IMR-90 (cell line): ENCODE measurements around the gene KRTAP5-5. TPM values are rescaled to one million over a fixed set of nuclear protein-coding genes. Genes with fewer than 3 reads are reported as not detected.

ENCODE experiments used
- ATAC-seq: fragments of 200-7000 bp; cut with Tn5 transposase; 2 replicates; pipeline ENCODE4 v1.9.1; 2020; ENCODE audit warnings: low read depth, mild to moderate bottlenecking, moderate library complexity
- BruUV-seq: library from RNA; stranded (reverse); fragments of 400-500 nt; replicated peaks from 2 replicates; lab custom pipeline; 2021; lab: Mats Ljungman, UMichigan
- CTCF ChIA-PET: fragments of 300-600 bp; formaldehyde crosslinking; extraction: SDS; loops from one replicate; lab custom pipeline; 2021; ENCODE audit warnings: antibody characterized with exemption; lab: Yijun Ruan, JAX
- POLR2A ChIA-PET: fragments of 300-600 bp; sonication (Branson Sonifier 250); formaldehyde crosslinking; loops from one replicate; lab custom pipeline; 2022; ENCODE audit warnings: antibody characterized with exemption; ENCODE audit not compliant: unreplicated experiment; lab: Charles Lee
- DNase-seq: peaks from one replicate; pipeline ENCODE4 v3.0.0; 2013
- H2AFZ ChIP-seq: replicated peaks from 2 replicates; pipeline ENCODE3; 2013; ENCODE audit warnings: low read length, mild to moderate bottlenecking; ENCODE audit not compliant: poor library complexity
- H2AK5ac ChIP-seq: 2 replicates; pipeline ENCODE4 v1.6.1; 2013; ENCODE audit warnings: low read depth, low read length, inconsistent platforms
- H2AK9ac ChIP-seq: replicated peaks from 2 replicates; pipeline ENCODE3; 2013; ENCODE audit warnings: mild to moderate bottlenecking, low read depth, low read length, moderate library complexity; ENCODE audit not compliant: poor library complexity
- H2BK120ac ChIP-seq: 2 replicates; pipeline ENCODE4 v1.6.1; 2013; ENCODE audit warnings: low read depth, low read length, inconsistent platforms
- H2BK15ac ChIP-seq: 3 replicates; pipeline ENCODE4 v1.6.1; 2013; ENCODE audit warnings: low read depth, low read length, inconsistent platforms
- H2BK20ac ChIP-seq: 2 replicates; pipeline ENCODE4 v1.6.1; 2013; ENCODE audit warnings: low read depth, mild to moderate bottlenecking, inconsistent platforms, low read length, moderate library complexity
- H2BK5ac ChIP-seq: 2 replicates; pipeline ENCODE4 v1.6.1; 2013; ENCODE audit warnings: mild to moderate bottlenecking, low read depth, low read length, inconsistent platforms; ENCODE audit not compliant: poor library complexity, severe bottlenecking
- H3K14ac ChIP-seq: replicated peaks from 2 replicates; pipeline ENCODE4 v1.6.1; 2013; ENCODE audit warnings: low read depth, low read length, inconsistent platforms
- H3K18ac ChIP-seq: 2 replicates; pipeline ENCODE4 v1.6.1; 2013; ENCODE audit warnings: low read depth, low read length, control low read depth
- H3K23ac ChIP-seq: 2 replicates; pipeline ENCODE4 v1.6.1; 2013; ENCODE audit warnings: low read depth, low read length, inconsistent platforms
- H3K27ac ChIP-seq: 2 replicates; pipeline ENCODE4 v1.5.1; 2013; ENCODE audit warnings: mild to moderate bottlenecking, control low read depth, low read length; ENCODE audit not compliant: insufficient read depth
- H3K27me3 ChIP-seq: 2 replicates; pipeline ENCODE4 v1.6.1; 2013; ENCODE audit warnings: low read length; ENCODE audit not compliant: control insufficient read depth, insufficient read depth
- H3K36me3 ChIP-seq: 2 replicates; pipeline ENCODE4 v1.6.1; 2013; ENCODE audit warnings: low read length, mixed read lengths; ENCODE audit not compliant: control insufficient read depth, insufficient read depth
- H3K4ac ChIP-seq: 2 replicates; pipeline ENCODE4 v1.6.1; 2013; ENCODE audit warnings: low read depth, low read length, inconsistent platforms
- H3K4me1 ChIP-seq: 2 replicates; pipeline ENCODE4 v1.6.1; 2013; ENCODE audit warnings: low read length, mixed read lengths; ENCODE audit not compliant: control insufficient read depth, insufficient read depth
- H3K4me2 ChIP-seq: 2 replicates; pipeline ENCODE4 v1.6.1; 2013; ENCODE audit warnings: low read depth, mild to moderate bottlenecking, control low read depth, low read length, moderate library complexity
- H3K4me3 ChIP-seq: 2 replicates; pipeline ENCODE4 v1.5.1; 2013; ENCODE audit warnings: low read depth, mild to moderate bottlenecking, control low read depth, low read length, moderate library complexity; ENCODE audit not compliant: insufficient read depth
- H3K56ac ChIP-seq: 2 replicates; pipeline ENCODE4 v1.6.1; 2013; ENCODE audit warnings: low read length, inconsistent platforms; ENCODE audit not compliant: insufficient read depth; ENCODE audit errors: extremely low read depth
- H3K79me1 ChIP-seq, 2 experiments: 2 replicates each; pipeline ENCODE4 v1.6.1; 2013; ENCODE audit warnings: low read length in 2 of 2, inconsistent platforms in 1 of 2, low read depth in 1 of 2
- H3K9ac ChIP-seq: 2 replicates; pipeline ENCODE4 v1.6.1; 2013; ENCODE audit warnings: low read depth, low read length, control low read depth
- H3K9me1 ChIP-seq: 2 replicates; pipeline ENCODE4 v1.6.1; 2013; ENCODE audit warnings: low read length, inconsistent platforms; ENCODE audit not compliant: insufficient read depth
- H3K9me3 ChIP-seq: 2 replicates; pipeline ENCODE4 v1.6.1; 2013; ENCODE audit warnings: low read length; ENCODE audit not compliant: control insufficient read depth, insufficient read depth
- H4K20me1 ChIP-seq: 2 replicates; pipeline ENCODE4 v1.6.1; 2013; ENCODE audit warnings: low read length, inconsistent platforms; ENCODE audit not compliant: insufficient read depth
- H4K5ac ChIP-seq: 2 replicates; pipeline ENCODE4 v1.6.1; 2013; ENCODE audit warnings: mild to moderate bottlenecking, low read depth, low read length, control low read depth
- H4K8ac ChIP-seq, 2 experiments: 2 replicates each; pipeline ENCODE4 v1.6.1; 2013; ENCODE audit warnings: low read depth in 2 of 2, low read length in 2 of 2, control low read depth in 1 of 2, inconsistent platforms in 1 of 2
- H4K91ac ChIP-seq: 2 replicates; pipeline ENCODE4 v1.6.1; 2013; ENCODE audit warnings: low read depth, low read length, inconsistent platforms; ENCODE audit not compliant: insufficient read depth
- CEBPB ChIP-seq: IDR thresholded peaks from 2 replicates; pipeline ENCODE4 v1.6.1; 2012; ENCODE audit warnings: low read depth, low read length, improper control_type of control experiment
- CTCF ChIP-seq: conservative IDR thresholded peaks from 2 replicates; pipeline ENCODE4 v1.5.1; 2012; ENCODE audit warnings: mild to moderate bottlenecking, low read depth, low read length, improper control_type of control experiment
- ELK1 ChIP-seq: fragments of 150-350 bp; IDR thresholded peaks from 2 replicates; pipeline ENCODE4 v1.6.1; 2016; ENCODE audit warnings: low read depth, mild to moderate bottlenecking, low read length, moderate library complexity, borderline replicate concordance
- FOS ChIP-seq: fragments of 150-350 bp; IDR thresholded peaks from 2 replicates; pipeline ENCODE4 v1.6.1; 2016; ENCODE audit warnings: low read depth, low read length
- MAFK ChIP-seq: IDR thresholded peaks from 2 replicates; pipeline ENCODE4 v1.6.1; 2012; ENCODE audit warnings: low read depth, low read length, improper control_type of control experiment
- MXI1 ChIP-seq: IDR thresholded peaks from 2 replicates; pipeline ENCODE4 v1.6.1; 2012; ENCODE audit warnings: low read depth, mild to moderate bottlenecking, low read length, moderate library complexity, borderline replicate concordance
- RAD21 ChIP-seq: IDR thresholded peaks from 2 replicates; pipeline ENCODE4 v1.6.1; 2012; ENCODE audit warnings: low read length, improper control_type of control experiment
- WGBS, 2 experiments: methylation state at CpG; one replicate each; pipeline versions ENCODE4 v1.1.5 to v1.1.7; 2013; ENCODE audit warnings: missing lambda C conversion rate in 2 of 2; ENCODE audit not compliant: insufficient read length in 1 of 2; ENCODE audit errors: extremely low coverage in 2 of 2; 5-methylcytosine and 5-hydroxymethylcytosine counted together
- dilution Hi-C: fragments of 300-500 bp; cut with HindIII; formaldehyde crosslinking; loops from one replicate; pipeline ENCODE4 v1.14.3; 2018; ENCODE audit warnings: low sequenced_read_pairs; ENCODE audit not compliant: unreplicated experiment
- in situ Hi-C: fragments of 300-500 bp; cut with MboI; formaldehyde crosslinking; loops from 3 replicates; pipeline ENCODE4 v1.14.3; 2019; ENCODE audit warnings: low sequenced_read_pairs, inconsistent platforms, mixed read lengths
- intact Hi-C: fragments of 100-400 bp; cut with micrococcal nuclease; formaldehyde crosslinking; loops from 2 replicates; pipeline ENCODE4 v1.10.0; 2022
- polyA plus RNA-seq, 3 experiments: library from polyadenylated mRNA; depleted of rRNA; stranded (reverse); fragments of >200 nt; gene quantifications; 2 replicates each; pipeline ENCODE4 v1.2.3, GENCODE V29; 2012; ENCODE audit warnings: low replicate concordance in 1 of 3
- total RNA-seq: library from RNA; depleted of rRNA; stranded (reverse); fragments of >200 nt; gene quantifications from 2 replicates; pipeline ENCODE4 v1.2.3, GENCODE V29; 2012

KRTAP5-5 gene
- total and polyA plus RNA-seq, 2 of the 4 experiments (the other 2 are of a cell fraction), result not detected

- no TSS peak for BruUV-seq
- Histone ChIP-seq H2AK5ac (no peak overlapping the region), H3K4me3 (no peak overlapping the region), H4K20me1 (no peaks in the 10 kb centered on the region), H3K18ac (no peak overlapping the region), H4K5ac (no peak overlapping the region), H3K23ac (no peak overlapping the region), H4K91ac (no peak overlapping the region), H3K4ac (no peak overlapping the region), H3K4me2 (no peak overlapping the region), H2BK15ac (no peak overlapping the region), H4K8ac (no peak overlapping the region), H3K27ac (no peak overlapping the region), H3K14ac (no peak overlapping the region), H3K4me1 (no peaks in the 10 kb centered on the region; the same call in 1 of the 2 replicates), H3K79me1 (no peaks in the 10 kb centered on the region), H3K36me3 (no peaks in the 10 kb centered on the region), H2BK5ac (no peak overlapping the region), H3K56ac (no peak overlapping the region), H2BK20ac (no peak overlapping the region), H3K9me3 (no peaks in the 10 kb centered on the region), H2BK120ac (no peak overlapping the region), H3K27me3 (peaks cover 49% of the 10 kb centered on the region), H2AK9ac (no peak overlapping the region), H2AFZ (peak overlapping the region; percentile 73), H3K9ac (no peak overlapping the region), H3K9me1 (no peaks in the 10 kb centered on the region)
- CTCF ChIA-PET, result interaction anchor here (0.6 to 3.0 kb wide), 16 partner anchors 9 to 504 kb away, joined by 3 to 16 read pairs (median 5); no protein-coding TSS in a partner anchor
- intact Hi-C loops (loop anchor here (2.0 to 5.0 kb wide), 3 partner anchors 40 to 504 kb away; no protein-coding TSS in a partner anchor), in situ Hi-C loops (no loop called here), dilution Hi-C loops (no loop called here)
- POLR2A ChIA-PET, result no interaction called here
- no peak for DNase-seq
- WGBS, 2 experiments, result 67% methylated on average over 5 of the region's 20 CpGs; no CpG with 5 or more reads in 1 of the 2 experiments
- no peak for ATAC-seq
- TF ChIP-seq RAD21 (no peak), CEBPB (no peak), FOS (no peak), ELK1 (no peak), MXI1 (no peak), CTCF (no peak), MAFK (no peak)
Observed at GRCh38 chr11:1652442-1652770, 22.8 kb downstream of the KRTAP5-5 start.
